ENCODE measurements around the gene ZNF318.

The ZNF318 gene

GRCh38 chr6:43297644-43298564, 71.5 kb downstream of the ZNF318 start, which contains the start of gene SLC22A7:
Gene SLC22A7 (plus strand): TSS chr6:43298260. CDS start chr6:43298359, 99 bp downstream.
- no peak for DNase-seq

GRCh38 chr6:43296780-43297497, 72.5 kb downstream of the ZNF318 start:
- DNase-seq = no peak

- no peak for DNase-seq
These were observed 74.0 kb downstream of the ZNF318 start for GRCh38 chr6:43295456-43295855.

GRCh38 chr6:43294536-43294935, 74.9 kb downstream of the ZNF318 start:
- DNase-seq = no peak

DNA sequence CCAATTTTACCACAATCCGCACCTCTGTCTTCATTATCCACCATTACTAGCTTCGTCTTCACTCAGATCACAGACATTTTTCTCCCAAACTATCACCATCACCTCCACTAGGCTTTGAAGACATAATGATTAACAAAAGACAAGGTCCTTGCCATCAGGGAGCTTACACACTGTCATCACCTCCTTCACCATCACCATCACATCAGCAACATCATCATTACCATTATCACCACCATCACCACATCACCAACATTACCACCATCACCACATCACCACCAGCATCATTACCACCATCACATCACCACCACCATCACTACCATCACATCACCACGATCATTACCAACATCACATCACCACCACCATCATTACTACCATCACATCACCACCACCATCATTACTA, 75.7 kb downstream of the ZNF318 start:
- DNase-seq = no peak

- DNase-seq = no peak
These were observed 76.6 kb downstream of the ZNF318 start for GRCh38 chr6:43292763-43293318.

GRCh38 chr6:43292341-43292740, 77.1 kb downstream of the ZNF318 start:
- DNase-seq = no peak

- DNase-seq = no peak
These were observed 77.7 kb downstream of the ZNF318 start for GRCh38 chr6:43291708-43292107.

DNA sequence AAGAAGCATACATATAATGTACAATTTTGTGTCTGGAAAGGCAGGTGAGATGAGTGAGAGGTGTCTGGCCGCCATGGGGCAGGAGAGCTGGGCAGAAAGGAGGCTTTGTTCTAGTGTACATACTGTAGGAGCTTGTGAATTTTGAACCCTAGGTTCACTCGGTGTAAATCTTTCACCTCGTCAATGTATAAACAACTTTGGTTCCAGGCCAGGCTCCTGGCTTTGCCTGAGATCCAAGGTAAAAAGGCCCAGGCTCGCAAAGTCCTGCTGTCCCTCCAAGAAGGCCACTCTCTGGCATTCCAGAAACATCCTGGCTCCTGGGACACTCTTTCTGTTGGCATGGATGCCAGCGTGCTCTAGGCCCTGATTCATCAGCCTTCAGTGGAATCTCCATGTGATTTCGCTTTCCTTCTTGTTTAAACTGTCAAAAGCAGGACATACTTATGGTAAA, 78.5 kb downstream of the ZNF318 start:
- DNase-seq = no peak

- no peak for DNase-seq
These were observed 79.0 kb downstream of the ZNF318 start for GRCh38 chr6:43290339-43290904.

DNA sequence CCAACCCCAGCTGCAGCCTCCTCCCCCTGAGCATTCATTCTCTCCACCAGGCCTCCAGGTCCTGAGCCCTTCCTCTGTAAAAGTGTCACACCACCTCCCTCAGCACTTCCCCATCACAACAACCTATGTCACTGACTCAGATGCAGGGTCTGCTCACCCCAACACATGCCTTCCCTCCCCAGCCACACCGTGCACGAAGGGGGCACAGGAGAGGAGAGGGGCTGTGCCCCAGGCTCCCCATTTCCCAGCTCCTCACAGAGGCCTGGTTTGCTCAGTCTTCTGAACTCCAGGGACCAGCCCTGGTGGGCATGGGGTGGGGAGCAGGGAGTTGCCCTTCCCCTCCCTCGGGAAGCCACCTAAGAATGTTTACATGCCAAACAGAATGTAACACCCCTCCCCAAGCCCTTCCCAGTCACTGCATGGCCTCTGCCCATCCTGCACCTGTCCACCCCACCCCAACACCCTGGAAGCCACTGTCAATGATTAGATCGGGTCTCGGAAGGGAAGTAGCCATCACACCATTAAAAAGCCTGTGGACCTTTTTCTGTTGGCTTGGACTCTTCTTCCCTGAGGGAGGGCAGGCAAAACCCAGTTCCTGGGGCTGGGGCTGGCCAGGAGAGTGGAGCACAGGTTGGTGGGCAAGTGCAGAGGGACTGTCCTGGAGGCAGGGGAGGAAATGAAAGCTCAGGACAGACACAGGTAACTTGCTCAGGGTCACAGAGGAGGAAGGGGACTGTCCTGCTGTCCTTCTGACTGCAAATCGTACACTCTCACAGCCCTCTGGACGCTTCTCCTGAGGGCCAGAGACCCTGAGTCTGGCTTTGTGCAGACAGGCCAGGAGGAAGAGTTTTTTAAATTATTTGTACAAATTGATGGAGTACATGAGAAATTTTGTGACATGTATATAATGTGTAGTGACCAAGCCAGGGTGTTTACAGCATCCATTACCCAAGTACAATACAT, 81.4 kb downstream of the ZNF318 start:
- no peak for DNase-seq

GRCh38 chr6:43286980-43287716, 82.3 kb downstream of the ZNF318 start:
- DNase-seq = no peak

- no peak for DNase-seq
These were observed 82.9 kb downstream of the ZNF318 start for GRCh38 chr6:43286456-43286979.
